Upper lobe of right lung (tissue), 1 donor: ENCODE data around the gene RRP1B. TPM values are rescaled to one million over a fixed set of nuclear protein-coding genes. Genes with fewer than 3 reads are reported as not detected.

ENCODE experiments used
- ATAC-seq: fragments of 200-7000 bp; cut with Tn5 transposase; one replicate; pipeline ENCODE4 v1.9.1; 2020; ENCODE audit warnings: mild to moderate bottlenecking, moderate library complexity
- DNase-seq: peaks from one replicate; pipeline ENCODE4 v3.0.0-alpha.2; 2020
- H3K27ac ChIP-seq: fragments of 200-600 bp; one replicate; pipeline ENCODE4 v1.8.0; 2022
- H3K27me3 ChIP-seq: fragments of 200-600 bp; one replicate; pipeline ENCODE4 v1.8.0; 2022; ENCODE audit warnings: mild to moderate bottlenecking
- H3K36me3 ChIP-seq: fragments of 200-600 bp; one replicate; pipeline ENCODE4 v1.8.0; 2022
- H3K4me1 ChIP-seq: fragments of 200-600 bp; one replicate; pipeline ENCODE4 v1.8.0; 2022
- H3K4me3 ChIP-seq: fragments of 200-600 bp; one replicate; pipeline ENCODE4 v1.8.0; 2022; ENCODE audit warnings: mild to moderate bottlenecking
- H3K9me3 ChIP-seq: fragments of 200-600 bp; one replicate; pipeline ENCODE4 v1.8.0; 2022
- CTCF ChIP-seq: fragments of 200-600 bp; IDR thresholded peaks from one replicate; pipeline ENCODE4 v1.8.0; 2022; ENCODE audit warnings: antibody characterized with exemption
- intact Hi-C: fragments of 100-400 bp; cut with DNase I; formaldehyde crosslinking; loops from one replicate; pipeline ENCODE4 v1.11.0; 2022
- total RNA-seq: library from RNA; stranded (reverse); fragmentation: NEBNext Ultra II Directional; extraction: Animal tissue kit (Norgen Biotek cat#: 25700); gene quantifications from one replicate; pipeline ENCODE4 v1.2.1, GENCODE V29; 2021
- donor health status: DM: no; HTN: yes; CAD: no; lungs with severe emphysema.

RRP1B gene
- total RNA-seq, 1 donor from 2014 or later = 18.4 TPM

DNA sequence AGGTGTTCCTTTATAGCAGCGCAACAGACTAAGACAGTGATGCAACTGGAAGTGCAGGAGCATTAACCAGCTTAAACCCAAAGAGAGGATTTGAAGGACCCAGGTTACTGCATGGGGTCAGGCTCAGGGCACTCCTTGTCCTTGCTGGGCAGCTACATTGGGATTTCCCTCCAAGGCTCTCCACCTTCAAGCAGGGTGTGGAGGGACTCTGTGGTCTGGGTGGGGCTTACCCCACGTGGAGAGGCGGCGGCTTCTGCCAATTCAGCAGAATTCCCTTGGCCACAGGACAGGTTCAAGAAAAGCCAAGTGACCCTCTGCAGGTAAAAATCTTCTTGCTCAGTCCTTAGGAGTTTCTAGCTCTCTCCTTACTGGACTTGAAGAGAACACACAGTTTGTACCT, 6.5 kb downstream of the RRP1B start:
- Histone ChIP-seq H3K27ac (no peak overlapping the region), H3K4me3 (no peak overlapping the region), H3K4me1 (peaks cover 14% of the 10 kb centered on the region), H3K36me3 (peaks cover 37% of the 10 kb centered on the region), H3K27me3 (no peaks in the 10 kb centered on the region), H3K9me3 (no peaks in the 10 kb centered on the region)
- TF ChIP-seq CTCF = no peak
- DNase-seq (no peak), ATAC-seq (peak; percentile 50)
- intact Hi-C loops = no loop called here

GRCh38 chr21:43667191-43667904, 8.0 kb downstream of the RRP1B start:
- no peak for TF ChIP-seq CTCF
- Histone ChIP-seq H3K9me3 (no peaks in the 10 kb centered on the region), H3K4me1 (peaks cover 7% of the 10 kb centered on the region), H3K36me3 (peaks cover 47% of the 10 kb centered on the region), H3K27ac (no peak overlapping the region), H3K4me3 (no peak overlapping the region), H3K27me3 (no peaks in the 10 kb centered on the region)
- intact Hi-C loops = no loop called here
- DNase-seq (no peak), ATAC-seq (no peak)

DNA sequence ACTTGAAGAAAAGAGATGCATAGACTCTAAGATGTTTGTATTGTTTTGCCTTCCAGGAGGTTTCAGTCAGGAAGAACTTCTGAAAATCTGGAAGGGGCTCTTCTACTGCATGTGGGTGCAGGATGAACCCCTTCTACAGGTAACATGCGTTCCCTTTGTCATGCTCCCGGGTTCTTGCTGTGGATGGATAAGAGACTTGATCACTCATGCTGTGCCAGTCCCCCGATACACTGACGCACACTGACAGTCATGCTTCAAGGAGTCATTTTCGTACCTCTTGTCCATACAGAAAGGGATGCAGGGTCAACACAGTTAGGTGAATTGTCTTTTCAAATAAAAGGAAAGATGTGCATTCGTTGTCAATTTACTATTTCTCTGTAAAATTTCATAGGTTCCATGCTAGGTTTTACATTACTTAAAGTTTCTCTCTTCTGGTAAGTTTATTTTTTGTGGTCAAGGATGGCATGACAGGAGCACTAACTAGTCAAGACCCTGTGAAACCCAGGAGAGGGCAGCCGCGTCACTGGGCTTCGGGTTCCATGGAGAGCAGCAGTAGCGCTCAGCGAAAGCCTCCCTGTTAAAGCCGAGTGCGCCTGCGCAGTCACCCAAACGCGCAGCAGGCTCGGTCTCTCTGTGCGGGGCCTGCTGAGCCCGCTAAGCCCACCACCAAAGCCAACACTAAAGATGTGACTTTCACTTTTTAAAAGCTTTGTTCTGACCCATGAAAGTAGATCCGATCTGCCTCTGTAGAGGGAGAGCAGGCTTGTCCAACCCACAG, 10.7 kb downstream of the RRP1B start:
- no peaks in the 10 kb centered on the region for H3K9me3 ChIP-seq
- H3K4me3 ChIP-seq = no peak overlapping the region
- TF ChIP-seq CTCF = no peak
- ATAC-seq (no peak), DNase-seq (no peak)
- intact Hi-C loops = no loop called here
- H3K4me1 ChIP-seq = no peaks in the 10 kb centered on the region
- H3K36me3 ChIP-seq = peaks cover 47% of the 10 kb centered on the region
- no peak overlapping the region for H3K27ac ChIP-seq
- no peaks in the 10 kb centered on the region for H3K27me3 ChIP-seq

DNA sequence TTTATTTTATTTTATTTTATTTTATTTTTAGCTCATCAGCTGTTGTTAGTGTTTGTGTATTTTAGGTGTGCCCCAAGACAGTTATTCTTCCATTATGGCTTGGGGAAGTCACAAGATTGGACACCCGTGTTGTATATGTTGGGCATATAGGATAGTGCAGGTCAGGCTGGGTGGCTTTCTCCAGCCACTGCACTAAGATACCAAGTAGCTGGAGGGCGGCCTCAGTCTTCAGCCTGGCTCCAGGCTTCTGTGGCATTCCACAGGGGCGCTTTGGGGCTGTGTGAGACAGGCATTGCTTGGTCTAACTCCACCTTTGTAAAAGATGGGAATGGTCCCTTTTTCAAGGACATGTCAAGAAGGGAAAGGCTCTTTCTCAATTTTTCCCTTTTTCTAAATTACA, 16.5 kb downstream of the RRP1B start:
- Histone ChIP-seq H3K9me3 (no peaks in the 10 kb centered on the region), H3K27ac (no peak overlapping the region), H3K27me3 (no peaks in the 10 kb centered on the region), H3K4me3 (no peak overlapping the region), H3K4me1 (no peaks in the 10 kb centered on the region), H3K36me3 (peaks cover 88% of the 10 kb centered on the region)
- intact Hi-C loops = no loop called here
- TF ChIP-seq CTCF = no peak
- ATAC-seq (no peak), DNase-seq (no peak)

DNA sequence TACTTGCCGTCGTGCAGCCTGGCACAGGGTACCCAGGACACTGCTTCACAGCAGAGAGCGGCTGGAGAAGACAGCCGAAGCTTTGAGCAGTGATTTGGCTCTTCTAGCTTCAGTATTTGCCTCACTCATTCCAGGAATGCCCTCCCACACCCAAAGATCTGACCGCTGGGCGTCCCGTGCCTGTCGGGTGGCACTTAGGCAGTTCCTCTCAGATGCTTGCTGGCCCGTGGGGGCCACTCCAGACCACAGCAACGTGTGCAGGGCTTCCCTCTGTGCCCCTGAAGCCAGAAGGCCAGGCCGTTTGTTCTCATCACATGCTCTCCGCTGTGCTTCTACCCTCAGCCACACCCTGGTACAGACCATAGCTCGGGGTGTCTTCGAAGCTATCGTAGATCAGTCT, 17.0 kb downstream of the RRP1B start:
- intact Hi-C loops = no loop called here
- no peaks in the 10 kb centered on the region for H3K9me3 ChIP-seq
- H3K27me3 ChIP-seq = no peaks in the 10 kb centered on the region
- no peak overlapping the region for H3K4me3 ChIP-seq
- DNase-seq = no peak
- peaks cover 86% of the 10 kb centered on the region for H3K36me3 ChIP-seq
- H3K27ac ChIP-seq = no peak overlapping the region
- TF ChIP-seq CTCF = no peak
- no peaks in the 10 kb centered on the region for H3K4me1 ChIP-seq
- no peak for ATAC-seq
